GM19239 (cell line): Measurements from ENCODE around the gene IP6K2.

ENCODE experiments used
- DNase-seq: peaks from one replicate; pipeline ENCODE4 v3.0.0; 2011; ENCODE audit warnings: low spot score; ENCODE audit not compliant: insufficient read length
- FAIRE-seq: peaks from 2 replicates; lab custom pipeline; 2011; peaks lifted over from hg19 to GRCh38; lab: Jason Lieb, UNC

Gene IP6K2

DNA sequence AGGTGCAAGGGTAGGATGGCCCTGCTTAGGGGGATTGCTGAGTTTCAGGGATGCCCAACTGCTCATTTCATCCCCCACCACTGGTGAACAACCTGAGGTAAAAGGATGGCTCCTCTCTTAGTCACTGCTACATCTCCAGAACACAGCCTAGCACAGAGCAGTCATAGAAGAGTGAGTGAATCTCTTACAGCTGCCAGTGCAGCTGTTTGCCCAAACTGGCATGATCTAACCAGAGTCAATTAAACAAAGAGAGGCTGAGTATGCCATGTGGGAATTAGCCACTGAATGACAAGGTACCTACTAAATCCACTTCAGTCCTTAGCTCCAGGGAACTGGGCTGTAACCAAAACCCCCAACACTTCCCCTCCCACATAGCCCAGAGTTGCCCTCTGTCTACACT lies 24.5 kb downstream of the IP6K2 start:
- no peak for FAIRE-seq
- no peak for DNase-seq

DNA sequence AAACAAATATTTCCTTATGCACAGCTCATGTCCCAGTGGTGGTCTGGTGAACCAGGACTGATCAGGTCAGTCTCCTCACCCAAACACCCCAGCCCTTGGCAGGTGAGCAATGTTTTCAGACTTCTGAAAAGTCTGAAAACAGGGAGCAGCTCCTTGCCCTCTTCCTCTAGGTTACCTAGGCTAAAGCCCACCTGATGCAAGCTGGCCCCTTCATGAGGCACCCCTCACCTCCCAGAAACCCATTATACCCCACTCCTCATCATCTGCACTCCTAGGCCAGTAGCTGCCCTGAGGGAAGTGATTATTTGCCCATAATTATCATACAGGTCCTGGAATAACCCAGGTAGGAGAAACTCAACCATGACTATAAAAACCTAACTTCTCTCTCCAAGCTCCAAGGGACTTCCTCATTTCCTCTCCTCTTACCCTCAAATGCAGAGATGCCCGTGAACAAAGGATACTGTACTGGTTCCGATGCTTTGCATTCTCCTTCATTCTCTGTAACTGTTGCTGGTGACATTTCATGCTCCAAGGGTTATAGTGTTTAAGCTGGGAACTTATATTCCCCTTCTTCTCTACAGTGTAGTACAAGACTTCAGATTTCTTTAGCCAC lies 26.1 kb downstream of the IP6K2 start:
- FAIRE-seq (no peak), DNase-seq (no peak)

DNA sequence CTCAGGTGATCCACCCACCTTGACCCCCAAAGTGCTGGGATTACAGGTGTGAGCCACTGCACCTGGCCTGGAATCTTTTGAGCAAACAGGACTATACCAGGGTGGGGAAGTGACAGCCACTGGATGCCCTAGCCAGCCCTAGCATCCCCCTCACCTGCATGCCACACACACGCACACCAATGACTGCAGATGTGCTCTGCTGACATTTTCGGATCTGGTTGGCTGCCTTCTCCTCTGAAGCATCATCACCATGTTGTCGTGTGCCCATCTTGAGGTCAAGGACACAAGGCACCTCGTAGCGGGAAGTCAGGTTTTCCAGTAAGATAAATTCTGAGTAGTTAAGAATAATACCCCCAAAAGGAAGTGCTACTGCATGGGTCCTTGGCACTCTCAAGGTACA lies 27.6 kb downstream of the IP6K2 start:
- no peak for DNase-seq
- no peak for FAIRE-seq

GRCh38 chr3:48688737-48689075 lies 28.3 kb downstream of the IP6K2 start:
- FAIRE-seq (no peak), DNase-seq (no peak)

DNA sequence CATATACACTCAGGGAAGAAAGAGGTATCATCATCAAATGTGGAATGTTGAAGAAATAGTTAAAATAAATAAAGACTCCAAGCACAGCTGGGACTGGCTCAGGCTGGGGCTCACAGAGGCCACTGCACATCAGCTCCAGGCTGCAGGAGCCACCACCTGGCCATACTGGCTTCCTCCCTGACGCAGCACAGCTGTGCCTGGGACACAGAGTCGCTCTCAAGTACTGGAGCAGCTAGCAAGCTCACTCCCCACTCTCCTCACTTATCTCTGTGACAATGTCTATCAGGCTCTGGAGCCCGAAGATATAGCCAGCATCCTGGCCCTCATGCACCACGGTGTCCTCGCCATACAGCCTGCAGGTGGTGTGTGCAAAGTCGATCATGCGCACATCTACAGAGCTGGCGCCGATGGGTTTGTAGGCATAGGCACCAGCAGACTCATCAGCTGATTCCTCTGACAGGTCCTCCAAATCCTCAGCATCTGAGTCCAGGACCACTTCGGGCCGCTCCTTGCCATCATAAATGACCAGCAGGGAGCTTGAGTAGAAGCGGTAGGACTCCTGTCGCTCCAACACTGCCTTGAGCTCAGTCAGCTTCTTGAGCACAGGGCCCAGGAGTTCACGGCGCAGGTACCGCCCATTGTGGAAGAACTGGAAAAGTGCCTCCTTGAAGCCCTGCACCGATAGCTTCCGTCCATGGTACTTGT lies 28.8 kb downstream of the IP6K2 start:
- no peak for DNase-seq

GRCh38 chr3:48687220-48687678 lies 29.8 kb downstream of the IP6K2 start:
- DNase-seq (no peak), FAIRE-seq (no peak)

More for the DNA sequence above, 28.8 kb downstream of the IP6K2 start:
- no peak for FAIRE-seq

GRCh38 chr3:48686538-48687219 lies 30.3 kb downstream of the IP6K2 start:
- DNase-seq (no peak), FAIRE-seq (no peak)

DNA sequence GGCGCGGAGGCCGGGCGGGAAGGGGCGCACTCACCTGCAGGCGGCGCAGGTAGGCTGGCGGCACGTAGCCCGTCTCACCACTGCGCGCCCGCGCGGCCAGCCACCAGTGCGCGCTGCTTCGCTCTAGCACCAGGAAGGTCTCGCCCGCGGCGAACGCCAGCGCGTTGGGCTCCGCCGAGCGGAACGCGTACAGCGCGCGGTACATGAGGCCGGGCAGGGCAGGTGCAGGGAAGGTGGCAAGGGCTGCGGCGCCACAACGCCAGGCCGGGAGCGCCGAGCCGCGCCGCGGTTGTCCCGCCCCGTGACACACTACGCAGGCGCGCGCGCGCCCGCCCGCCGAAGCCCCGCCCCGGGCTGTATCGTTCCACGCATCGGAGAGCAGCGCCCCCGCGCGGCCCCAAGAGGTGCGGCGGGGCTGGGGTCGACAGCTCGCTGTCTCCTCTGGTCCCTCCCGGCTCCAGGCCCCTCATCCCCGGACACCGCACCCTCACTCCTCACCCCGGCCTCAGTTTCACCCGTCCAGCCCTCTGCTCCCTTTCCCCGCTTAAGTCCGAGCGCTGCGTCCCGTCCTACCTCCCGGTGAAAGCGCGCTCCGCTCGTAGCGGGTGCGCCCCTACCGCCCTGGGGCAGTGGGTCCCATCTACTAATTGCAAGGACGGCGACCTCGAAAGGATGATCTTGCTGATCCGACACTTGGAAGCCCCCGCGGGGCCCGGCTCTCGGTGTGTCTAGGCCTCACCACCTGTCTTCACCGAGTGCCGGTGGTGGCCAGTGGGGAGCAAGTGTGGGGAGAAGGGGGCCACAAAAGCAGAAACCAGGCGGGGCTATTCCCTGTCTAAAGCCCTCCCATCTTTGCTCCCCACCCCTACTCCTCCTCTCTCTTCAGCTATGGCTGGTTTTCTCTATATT lies 31.2 kb downstream of the IP6K2 start, which contains the start of gene NCKIPSD:
Gene NCKIPSD (minus strand): TSS at position 313 of the 909 bp plus-strand sequence. CDS start 108 bp downstream, at position 205.
- peak; percentile 95 for DNase-seq
- FAIRE-seq: peak; percentile 68

DNA sequence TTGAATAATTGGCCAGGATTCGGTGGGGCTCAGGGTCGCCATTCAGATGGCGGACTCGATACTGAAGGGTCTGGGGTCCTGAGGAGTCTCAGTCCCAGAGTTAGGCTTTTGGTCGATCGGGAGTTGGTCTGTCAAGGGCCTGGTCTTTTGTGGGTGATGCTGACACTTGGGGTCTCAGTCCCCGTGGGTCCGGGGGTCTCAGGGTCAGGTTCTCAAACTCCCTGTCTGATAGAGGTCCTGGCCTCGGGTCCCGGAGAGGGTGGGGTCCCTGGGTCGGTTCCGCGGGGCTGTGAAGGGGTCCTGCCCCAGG lies 31.8 kb downstream of the IP6K2 start:
- FAIRE-seq (no peak), DNase-seq (no peak)

- DNase-seq: peak; percentile 36
- peak; percentile 56 for FAIRE-seq
These were observed 32.4 kb downstream of the IP6K2 start for GRCh38 chr3:48684480-48685143.

- no peak for DNase-seq
- no peak for FAIRE-seq
These were observed 33.0 kb downstream of the IP6K2 start for GRCh38 chr3:48684054-48684349.

DNA sequence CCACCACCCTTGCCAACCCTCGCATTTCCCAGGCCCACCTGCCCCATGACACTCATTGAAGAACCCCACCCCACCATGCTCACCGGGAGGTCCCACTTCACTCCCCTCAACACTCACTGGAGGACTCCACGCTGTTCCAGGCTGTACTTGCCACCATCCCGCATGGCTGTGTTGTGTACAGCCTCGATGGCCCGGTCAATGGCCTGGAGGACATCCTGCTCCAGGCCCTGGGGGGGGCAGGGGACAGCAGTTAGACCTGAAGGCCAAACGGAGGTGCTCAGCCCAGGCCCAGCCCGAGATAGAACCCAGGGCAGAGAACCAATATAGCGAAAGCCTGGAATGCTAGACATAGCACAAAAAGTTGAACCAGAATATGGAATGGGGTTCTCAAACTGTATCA lies 34.2 kb downstream of the IP6K2 start:
- FAIRE-seq: no peak
- no peak for DNase-seq

- no peak for DNase-seq
- FAIRE-seq: no peak
These were observed 34.9 kb downstream of the IP6K2 start for GRCh38 chr3:48681974-48682610.

- FAIRE-seq (no peak), DNase-seq (no peak)
These were observed 35.5 kb downstream of the IP6K2 start for GRCh38 chr3:48681541-48681880.

DNA sequence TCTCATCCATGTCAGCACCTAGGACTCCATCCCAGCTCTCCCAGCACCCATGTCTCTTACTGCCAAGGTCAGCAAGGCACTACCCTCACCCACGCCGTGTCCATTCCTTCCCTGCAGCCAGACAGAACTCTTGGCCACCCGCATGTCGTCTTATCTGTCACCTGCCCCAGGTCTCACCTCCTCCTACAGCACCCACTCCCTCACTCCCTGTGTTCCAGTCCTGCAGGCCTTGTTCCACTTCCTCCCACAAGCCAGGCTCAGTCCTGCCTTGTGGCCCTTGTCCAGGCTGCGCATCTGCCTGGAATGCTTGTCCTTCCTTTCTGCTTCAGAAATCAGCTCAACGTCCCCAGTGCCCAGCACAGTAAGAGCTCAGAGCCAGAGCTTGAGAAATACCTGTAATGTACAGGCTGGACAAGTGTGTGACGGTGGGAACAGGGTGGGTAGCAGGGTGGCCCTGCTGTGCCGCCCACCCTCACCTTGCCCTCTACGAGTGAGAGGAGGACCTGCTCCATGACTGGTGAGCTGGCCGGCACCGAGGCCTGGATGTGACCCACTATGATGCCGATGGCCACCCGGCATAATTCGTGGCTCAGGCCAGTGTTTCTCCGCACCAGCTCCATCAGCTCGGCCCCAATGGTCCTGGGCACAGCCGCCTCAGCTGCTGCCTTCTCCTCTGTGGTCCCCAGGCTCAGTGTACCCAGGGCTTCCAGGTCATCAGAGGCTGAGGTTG lies 36.0 kb downstream of the IP6K2 start:
- DNase-seq: no peak
- FAIRE-seq: no peak

- no peak for FAIRE-seq
These were observed 37.3 kb downstream of the IP6K2 start for GRCh38 chr3:48679411-48680391.

GRCh38 chr3:48678566-48679380 lies 38.2 kb downstream of the IP6K2 start:
- DNase-seq (no peak), FAIRE-seq (no peak)

More at GRCh38 chr3:48679411-48680391, 37.3 kb downstream of the IP6K2 start:
- no peak for DNase-seq
